NCI-H345 treated with DMSO at 0.1 percent for 48 hours (cell line): ENCODE results near the gene PMM2.
"Not testable (repeated sequence)": the region's sequence is repeated elsewhere in the genome, so short reads cannot be mapped to it uniquely, and the experiment has no call there.

Experiments
- DNase-seq: peaks from one replicate; lab custom pipeline; 2025; ENCODE audit not compliant: unreplicated experiment; lab: John Stamatoyannopoulos, UW

PMM2 gene

DNA sequence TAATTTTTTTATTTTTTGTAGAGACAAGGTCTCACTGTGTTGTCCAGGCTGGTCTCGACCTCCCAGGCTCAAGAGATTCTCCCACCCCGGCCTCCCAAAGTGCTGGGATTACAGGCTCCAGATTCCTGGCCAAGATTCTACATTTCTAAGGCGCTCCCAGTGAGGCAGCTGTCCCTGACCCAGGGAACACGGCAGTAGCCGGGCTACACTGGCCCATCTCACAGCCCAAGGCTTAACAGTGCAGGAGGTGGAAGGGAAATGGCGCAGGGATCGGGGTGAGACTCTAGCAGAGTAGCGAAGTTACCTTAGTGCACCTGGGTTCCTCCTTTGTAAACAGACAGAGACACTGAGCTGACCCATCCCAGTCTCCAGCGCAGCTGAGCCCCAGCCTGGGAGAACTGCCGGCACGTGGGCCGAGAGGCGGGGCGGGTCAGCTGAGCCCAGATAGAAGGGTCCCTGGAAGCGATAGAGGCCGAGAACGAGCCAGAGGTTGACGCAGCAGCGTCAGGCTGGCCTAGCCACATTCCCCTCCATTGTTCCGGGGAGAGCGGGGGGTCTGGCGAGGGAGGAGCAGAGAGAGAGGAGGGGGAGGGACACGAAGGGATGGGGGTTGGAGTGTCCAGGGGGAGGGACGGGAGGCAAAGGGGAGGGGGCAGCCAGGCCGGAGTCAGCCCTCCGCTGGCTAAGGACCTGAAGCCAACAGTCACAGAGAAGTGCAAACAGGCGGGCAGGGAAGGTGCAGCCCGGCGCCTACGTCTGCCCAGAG, 68.7 kb downstream of the PMM2 start:
- DNase-seq, result no peak

DNA sequence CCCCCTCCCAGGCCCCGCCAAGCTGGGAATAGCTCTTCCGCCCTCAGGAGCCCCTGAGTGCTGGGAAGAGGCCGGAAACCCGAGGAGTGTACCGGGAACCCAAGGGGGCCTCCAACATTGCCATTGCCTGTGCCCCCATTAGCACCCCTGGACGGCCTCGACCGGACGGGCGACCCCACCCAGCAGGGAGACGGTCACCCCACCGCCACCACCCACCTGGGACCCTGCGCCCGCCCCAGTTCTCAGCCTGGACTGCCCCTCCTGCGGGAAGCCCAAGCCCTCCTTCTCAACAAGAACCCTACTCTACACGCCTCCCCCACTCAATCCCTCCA, 69.2 kb downstream of the PMM2 start:
- DNase-seq, result no peak

DNA sequence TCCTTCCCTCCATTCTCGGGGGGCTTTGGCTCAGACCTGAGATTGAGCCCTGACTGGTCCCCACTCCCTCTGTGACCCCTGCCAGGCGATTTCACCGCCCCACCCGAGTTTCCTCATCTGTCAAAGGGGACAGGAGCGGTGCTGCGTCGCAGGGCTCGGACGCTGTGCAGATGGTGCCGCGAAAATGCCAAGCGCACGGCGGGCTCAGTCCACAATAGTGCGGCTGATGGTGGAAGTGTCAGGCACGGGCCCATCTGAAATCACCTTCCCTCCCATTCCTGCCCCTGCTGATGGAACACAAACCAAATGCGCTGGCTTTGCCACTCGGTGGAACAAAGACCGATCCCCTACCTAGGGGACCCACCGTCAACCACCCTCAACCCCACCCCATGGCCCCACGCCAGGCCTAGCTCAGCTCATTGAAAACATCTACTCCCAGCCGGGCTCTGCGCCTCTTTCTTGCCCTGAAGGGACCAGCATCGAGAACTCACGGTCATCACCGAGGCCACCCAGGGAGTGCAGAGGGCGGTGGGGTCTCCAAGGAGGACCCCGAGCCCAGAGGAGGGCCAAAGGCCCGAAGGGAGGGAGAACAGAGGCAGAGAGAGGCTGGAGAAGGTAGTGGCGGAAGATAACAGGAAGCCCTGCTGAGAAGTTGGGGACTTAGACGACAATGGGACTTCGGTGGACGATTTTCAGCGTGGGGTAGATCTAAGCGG, 69.7 kb downstream of the PMM2 start:
- no peak for DNase-seq

DNA sequence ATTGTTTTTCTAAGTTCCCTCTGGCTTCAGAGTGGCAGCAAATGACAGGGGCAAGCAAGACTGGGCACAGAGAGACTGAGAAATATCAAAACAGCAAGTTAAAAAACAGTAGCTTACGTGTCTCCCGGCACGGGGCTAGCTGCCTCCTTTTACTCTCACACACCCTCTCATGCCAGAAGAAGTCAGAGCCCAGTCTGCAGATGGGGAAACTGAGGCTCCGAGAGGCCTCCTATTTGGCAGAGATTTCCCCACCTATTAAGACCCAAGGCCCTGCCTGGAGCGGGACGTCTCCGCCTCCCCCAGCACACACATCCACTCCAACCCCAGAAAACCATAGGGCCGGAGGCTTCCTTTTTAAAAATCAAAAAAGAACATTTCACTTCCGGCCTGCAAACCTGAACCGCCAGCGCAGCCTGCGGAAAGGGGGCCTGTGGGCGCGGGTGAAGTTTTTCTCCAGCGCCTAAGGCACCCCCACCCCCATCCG, 70.3 kb downstream of the PMM2 start:
- DNase-seq, result no peak

DNA sequence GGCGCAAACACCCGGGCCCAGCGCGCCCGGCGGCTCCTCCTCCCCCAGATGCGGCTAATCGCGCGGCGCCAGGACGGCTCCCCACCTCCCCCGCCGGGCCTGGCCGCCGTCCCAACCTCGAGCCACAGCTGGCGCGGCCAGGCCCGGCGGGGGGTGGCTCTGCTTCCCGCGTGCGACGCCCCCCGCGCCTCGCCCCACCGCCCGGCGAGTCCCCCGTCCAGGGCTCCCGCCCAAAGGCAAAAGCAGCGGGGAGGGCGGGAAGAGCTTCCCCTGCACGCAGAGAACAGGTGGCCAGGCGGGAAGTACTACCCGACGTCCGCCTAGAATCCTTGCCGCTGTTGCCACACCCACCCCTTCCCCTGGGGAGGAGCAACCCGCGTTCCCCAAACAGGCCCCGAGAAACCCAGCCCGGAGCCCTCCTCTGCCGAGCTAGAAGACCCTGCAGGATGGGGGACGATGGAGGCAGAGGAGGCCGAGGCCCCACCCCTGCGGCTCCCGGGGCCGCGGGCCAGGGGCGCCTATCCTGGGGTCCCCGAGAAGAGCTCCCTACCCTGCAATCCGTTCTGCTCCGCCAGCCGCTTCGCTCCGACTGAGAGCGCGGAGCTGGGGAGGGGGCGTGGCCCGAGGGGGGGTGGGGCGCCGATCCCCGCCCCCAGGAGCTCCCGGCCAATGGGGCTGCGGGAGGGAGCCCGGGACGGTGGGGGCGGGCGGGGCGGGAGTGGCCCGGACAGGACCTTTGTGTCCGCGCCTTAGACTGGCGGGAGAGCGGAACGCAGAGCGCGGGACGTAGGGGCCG, 71.0 kb downstream of the PMM2 start, which contains the start of gene CARHSP1:
TSS of gene CARHSP1 (minus strand) at position 591 of the 796 bp plus-strand sequence. CDS start 9,678 bp downstream, outside the sequence.
- DNase-seq, result peak; percentile 56

DNA sequence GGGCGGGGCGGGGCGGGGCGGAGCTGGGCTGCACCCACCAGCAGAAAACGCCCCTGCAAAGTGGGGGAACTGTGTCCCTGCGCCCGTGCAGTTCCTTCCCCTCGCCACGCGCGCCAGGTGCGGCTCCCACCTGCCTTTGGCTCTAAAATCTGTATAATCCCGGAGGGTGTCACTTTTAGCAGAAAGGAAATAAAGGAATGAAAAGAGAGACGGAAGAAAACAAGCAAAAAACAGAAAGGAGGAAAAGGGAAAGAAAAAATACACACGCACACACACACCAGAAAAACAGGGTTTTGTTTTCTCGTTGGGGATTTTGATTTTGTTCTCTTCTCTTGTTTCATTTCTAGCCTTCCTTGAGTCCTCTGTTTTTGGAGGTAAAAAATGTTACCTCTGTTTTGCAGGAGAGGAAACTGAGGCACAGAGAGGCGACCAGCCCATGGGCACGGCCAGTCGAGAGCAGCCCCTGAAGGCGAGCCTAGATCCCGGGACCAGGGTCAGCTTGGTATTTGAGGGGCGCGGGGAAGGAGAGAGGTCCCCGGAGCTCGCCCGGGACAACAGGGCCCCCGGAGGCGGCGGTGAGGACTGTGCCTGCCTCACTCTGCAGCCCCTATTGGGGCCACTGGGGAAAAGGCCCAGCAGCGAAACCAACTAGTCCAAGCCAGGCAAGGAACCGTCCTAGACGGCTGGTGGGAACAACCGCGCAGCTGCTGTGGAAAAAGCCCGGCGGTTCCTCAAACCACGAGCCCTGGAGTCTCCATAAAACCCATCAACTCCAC, 71.8 kb downstream of the PMM2 start:
- DNase-seq, result no peak

DNA sequence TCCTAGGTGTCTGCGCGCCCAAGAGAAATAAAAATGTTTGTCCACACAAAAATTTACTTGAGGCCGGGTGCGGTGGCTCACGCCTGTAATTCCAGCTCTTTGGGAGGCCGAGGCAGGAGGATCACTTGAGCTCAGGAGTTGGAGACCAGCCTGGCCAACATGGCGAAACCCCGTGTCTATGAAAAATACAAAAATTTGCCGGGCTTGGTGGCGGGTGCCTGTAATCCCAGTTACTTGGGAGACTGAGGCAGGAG, 72.3 kb downstream of the PMM2 start:
- not testable (repeated sequence) for DNase-seq

DNA sequence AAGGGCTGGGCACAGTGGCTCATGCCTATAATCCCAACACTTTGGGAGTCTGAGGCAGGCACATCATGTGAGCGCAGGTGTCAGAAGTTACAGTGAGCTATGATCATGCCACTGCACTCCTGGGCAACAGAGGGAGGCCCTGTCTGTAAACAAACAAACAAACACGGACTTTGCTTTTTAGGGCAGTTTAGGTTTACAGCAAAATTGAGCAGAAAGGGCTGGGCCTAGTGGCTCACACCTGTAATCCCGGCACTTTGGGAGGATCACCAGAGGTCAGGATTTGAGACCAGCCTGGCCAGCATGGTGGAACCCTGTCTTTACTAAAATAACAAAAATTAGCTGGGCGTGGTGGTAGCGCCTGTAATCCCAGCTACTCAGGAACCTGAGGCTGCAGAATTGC, 74.4 kb downstream of the PMM2 start:
- DNase-seq, result no peak

DNA sequence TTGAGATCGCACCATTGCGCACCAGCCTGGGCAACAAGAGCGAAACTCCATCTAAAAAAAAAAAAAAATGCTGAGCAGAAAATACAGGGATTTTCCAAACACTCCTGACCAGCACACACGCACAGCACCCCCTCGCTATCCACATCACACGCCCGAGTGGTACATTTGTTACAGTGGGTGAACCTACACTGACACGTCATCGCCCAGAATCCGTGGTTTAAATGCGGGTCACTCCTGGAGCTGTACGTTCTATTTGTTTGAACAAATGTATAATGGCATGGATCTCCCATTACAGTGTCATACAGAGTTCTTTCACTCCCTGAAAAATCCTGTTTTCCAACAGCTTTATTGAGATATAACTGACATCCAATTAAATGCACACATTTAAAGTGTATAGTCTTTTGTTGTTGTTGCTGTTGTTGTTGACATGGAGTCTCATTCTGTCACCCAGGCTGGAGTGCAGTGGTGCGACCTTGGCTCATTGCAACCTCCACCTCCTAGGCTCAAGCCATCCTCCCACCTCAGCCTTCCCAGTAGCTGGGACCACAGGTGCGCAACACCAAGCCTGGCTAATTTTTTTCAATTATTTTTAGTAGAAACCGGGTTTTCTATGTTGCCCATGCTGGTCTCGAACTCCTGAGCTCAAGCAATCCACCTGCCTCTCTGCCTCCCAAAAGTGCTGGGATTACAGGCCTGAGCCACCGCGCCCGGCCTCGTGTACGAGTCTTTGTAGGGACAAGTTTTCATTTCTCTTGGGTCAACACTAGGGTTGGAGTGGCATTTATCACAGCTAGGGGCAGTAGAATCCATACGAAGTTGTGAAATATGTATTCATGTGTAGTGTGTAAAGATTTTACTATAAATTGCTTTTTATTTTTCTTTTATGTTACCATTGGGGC, 75.6 kb downstream of the PMM2 start:
- DNase-seq, result no peak

DNA sequence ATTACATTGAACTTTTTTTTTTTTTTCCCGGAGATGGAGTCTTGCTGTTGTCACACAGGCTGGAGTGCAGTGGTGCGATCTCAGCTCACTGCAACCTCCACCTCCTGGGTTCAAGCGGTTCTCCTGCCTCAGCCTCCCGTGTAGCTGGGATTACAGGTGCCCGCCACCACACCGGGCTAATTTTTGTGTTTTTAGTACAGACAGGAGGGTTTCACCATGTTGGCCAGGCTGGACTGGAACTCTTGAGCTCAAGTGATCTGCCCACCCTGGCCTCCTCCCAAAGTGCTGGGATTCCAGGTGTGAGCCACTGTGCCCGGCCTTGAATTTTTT, 76.2 kb downstream of the PMM2 start:
- DNase-seq, result not testable (repeated sequence)

DNA sequence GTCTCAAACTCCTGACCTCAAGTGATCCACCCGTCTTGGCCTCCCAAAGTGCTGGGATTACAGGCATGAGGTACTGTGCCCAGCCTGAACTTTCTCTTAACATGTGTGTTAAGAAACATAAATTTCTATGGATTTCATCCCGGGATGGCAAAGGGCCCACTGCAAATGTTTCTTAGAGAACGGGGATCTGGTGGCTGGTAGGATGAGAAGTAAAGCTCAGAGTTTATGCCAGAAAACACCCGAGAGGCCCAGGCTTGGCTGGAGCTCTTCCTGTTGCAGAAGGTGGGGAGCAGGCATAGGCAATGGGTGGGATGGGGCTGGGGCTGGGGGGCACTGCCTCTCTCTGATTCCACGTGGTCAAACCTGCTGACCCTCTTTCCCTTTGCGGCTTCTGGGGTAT, 76.7 kb downstream of the PMM2 start:
- no peak for DNase-seq

DNA sequence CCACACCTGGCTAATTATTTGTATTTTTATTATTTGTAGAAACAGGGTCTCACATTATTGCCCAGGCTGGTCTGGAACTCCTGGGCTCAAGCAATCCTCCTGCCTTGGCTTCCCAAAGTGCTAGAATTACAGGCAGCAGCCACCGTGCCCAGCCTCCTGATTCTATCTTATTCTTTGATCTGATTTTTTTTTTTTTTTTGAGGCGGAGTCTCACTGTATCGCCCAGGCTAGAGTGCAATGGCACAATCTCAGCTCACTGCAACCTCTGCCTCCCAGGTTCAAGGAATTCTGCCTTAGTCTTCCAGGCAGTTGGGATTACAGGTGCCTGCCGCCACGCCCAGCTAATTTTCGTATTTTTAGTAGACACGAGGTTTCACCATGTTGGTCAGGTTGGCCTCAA, 77.7 kb downstream of the PMM2 start:
- not testable (repeated sequence) for DNase-seq

DNA sequence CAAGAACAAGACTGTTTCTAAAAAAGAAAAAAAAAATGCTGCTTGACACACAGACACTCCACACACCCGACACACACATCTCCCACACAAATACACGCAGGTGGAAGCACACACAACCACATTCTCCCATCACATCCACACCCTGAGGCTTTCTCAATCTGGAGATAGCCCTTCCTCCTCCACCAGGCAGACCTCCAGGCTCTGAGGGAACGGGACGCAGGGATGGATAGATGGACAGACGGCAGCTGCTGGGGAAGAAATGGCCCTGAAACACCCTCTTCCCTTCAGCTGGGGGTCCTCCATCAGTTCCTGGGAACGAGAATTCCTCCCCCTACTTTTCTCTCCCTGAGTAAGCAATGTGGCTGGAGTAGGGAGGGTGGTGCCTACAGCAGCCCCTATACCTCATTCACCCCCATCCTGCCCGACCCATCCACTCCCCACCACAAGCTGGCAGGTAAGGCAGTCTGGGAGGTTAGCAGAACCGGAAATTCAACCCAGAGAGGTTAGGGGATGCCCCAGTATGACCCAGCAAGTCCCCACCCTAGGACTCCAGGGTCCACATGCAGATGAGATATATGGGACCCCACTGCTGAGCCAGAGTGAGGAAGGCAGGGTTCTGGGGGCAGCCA, 80.4 kb downstream of the PMM2 start:
- DNase-seq, result no peak

DNA sequence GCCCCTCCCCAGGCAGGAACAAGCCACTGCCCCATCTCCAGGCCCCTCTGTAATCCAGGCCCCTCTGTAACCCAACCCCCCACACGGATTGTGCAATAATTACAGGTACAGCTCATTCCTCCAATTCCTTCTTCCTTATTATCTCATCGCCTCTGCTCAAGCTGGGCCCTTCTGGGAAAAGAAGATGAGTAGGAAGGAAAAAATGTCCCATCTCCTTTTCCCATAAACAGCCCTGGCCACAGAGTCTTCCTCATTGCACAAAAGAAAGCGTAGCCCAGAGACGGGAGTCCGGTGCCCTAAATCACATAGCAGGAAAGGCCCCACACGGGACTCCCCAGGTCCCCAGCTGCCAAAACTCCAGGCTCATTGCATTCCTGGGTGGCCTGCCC, 80.9 kb downstream of the PMM2 start:
- no peak for DNase-seq

DNA sequence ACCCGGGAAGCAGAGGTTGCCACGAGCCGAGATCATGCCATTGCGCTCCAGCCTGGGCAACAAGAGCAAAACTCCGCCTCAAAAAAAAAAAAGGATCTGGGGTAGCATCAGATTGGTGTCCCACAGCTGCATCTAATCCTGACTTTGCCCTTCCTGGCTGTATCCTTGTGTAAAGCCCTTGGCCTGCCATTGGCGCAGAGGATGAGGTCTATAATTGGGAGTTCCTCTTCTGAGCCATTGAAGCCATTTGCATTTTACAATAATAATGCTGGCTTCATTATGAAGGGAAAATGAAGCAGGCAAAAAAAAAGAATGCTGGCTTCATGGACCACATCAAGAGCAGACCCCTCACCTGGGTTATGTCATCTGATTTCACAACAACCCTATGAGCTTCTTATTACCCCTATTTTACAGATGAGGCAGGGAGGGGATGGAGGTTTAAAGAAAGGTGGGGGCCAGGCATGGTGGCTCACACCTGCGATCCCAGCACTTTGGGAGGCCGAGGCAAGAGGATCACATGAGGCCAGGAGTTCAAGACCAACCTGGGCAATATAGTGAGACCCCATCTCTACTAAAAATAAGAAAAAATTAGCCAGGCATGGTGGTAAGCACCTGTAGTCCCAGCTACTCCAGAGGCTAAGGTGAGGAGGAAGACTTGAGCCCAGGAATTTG, 83.3 kb downstream of the PMM2 start:
- DNase-seq, result no peak

DNA sequence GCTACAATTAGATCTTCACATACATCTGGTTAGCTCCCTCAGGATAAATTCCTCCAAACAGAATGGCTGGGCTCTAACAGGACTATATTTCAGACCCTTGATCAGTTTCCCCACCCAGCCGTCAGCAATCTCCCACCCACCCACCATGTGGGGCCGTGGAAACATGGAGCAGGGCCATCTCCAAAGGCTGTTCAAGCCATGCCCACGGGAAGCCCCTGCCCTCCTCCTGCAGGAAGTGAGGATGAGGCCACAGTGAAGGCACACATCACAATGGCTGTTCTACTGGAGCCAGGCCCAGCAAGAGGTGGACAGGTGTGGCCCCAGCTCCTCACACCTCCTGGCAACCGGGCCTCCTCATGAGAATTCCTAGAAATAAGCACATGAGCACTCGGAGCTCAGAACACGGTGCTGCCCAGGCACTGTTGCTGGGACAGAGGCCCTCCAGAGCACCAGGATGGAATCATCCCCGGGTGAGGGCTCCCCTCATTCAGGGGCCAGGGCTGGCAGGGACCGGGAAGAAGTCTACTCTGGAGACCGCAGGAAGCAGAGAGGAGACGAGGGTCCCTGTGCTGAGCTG, 84.5 kb downstream of the PMM2 start, which contains the start of gene LITAFD:
TSS of gene LITAFD (plus strand) at position 311 of the 577 bp plus-strand sequence. CDS start 2,005 bp downstream, outside the sequence.
- no peak for DNase-seq

DNA sequence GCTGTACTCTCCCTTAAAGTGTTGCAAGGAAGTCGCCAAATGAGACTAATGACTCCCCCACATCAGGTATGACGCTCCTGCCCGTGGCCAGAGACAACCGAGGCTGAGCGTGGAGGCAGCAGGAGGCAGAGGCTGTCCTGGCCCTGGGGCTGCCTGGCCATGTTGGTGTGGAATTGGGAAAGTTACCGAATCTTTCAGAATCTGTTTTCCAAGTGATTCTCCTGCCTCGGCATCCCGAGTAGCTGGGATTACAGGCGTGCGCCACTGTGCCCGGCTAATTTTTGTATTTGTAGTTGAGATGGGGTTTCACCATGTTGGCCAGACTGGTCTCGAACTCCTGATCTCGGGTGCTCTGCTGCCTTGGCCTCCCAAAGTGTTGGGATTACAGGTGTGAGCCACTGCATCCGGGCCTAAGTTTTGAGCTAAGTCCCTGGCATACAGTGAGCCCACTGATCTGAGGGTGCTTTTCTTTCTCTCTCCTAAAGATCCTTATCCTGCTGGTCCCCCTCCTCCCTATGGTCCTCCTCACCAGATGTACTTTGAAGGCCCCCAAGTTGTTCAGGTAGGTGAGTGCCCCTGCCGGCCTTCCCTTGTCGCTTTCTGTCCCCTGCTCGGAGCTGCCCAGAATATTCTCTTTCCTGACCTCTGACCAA, 85.2 kb downstream of the PMM2 start:
- no peak for DNase-seq
